GM19468 (cell line): ENCODE results near the gene ALDH1L1.

Experiments
- ATAC-seq: cut with Tn5 transposase; IDR thresholded peaks from one replicate; pipeline ENCODE4 v1.9.1; 2021; ENCODE audit warnings: mild to moderate bottlenecking, moderate library complexity, moderate number of reproducible peaks; ENCODE audit not compliant: unreplicated experiment; ENCODE audit errors: extremely low read depth

Gene ALDH1L1

DNA sequence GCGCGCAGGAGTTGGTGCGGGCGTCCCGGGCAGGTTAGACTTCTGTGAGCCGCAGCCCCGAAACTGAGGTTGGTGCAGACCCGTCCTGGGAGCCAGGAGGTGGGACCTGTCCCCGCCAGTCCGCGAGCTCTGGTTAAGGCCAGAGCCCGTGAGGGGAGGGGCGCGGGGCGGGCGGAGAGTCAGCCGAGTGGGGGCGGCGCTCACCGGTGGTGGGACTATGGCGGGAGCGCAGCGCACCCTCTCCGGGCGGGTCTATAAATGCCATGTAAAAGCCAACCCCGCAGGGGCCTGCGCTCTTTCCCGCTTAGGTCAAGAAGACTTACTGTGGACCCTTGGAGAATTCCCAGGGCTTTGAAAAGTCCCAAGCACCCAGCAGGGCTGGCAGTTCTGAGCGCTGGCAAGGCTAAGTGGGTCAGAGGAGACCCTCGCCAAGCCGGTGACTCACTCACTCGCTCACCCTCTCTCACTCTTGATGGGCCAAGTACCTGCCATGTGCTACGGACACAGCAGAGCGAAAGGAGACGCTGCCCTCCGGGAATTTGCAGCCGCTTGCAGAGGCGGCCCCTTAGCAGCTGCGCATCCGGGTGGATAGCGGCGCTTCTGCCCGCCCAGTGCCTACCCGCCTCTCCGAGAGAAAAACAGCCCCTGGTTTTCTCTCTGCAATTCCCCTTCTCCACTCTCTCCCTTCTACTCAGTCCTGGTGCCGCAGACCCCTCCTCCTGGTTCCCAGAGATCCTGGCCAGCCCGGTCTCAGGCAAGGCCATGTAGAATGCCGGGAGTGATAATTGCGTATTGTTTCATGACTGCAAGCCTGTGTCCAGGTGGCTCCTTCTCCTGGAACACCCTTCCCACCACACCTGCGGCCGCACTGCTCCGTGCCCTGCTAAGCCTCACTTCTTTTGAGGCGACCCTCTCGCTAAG is at the start of gene ALDH1L1:
Gene ALDH1L1, minus strand, starts transcription at position 110 of the 921 bp plus-strand sequence. CDS start 19,607 bp downstream, outside the sequence.
- no peak for ATAC-seq

DNA sequence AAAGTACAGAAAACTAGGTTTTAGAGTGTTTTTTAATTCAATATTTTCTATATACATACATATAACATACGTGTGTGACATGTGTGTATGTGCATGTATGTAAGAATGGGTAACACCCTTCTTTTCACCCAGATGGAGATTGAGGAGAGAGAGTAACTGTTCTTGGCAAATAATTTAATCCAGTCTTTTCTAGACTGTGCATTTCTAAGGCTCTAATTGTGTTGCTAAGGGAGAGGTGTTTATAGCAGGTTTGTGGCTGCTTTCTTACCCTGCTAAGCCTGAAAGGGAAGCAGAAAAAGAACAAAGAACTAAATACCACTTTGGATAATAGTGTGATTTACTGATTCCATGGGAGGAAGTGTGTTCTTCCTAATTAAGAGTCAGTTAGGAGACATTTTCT is 46.0 kb upstream of the ALDH1L1 start:
- no peak for ATAC-seq

DNA sequence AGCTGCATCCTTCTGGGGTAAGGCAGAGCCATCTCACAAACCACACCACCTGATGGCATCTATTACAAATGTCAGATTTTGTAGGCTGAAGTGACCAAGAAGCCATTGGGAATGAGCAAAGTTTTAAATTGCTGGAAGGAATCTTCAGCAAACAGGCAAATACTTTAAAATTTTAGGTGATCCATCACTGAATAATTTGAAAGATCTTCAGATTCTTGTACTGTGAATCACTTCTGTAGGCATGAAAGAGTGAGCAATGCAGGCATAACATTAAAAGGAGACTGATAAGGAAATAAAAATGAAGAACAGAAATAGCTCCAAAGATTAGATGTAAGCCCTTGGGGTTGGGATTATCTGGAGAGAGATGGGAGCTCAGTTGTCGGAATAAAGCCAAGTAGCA is 36.0 kb upstream of the ALDH1L1 start:
- no peak for ATAC-seq

DNA sequence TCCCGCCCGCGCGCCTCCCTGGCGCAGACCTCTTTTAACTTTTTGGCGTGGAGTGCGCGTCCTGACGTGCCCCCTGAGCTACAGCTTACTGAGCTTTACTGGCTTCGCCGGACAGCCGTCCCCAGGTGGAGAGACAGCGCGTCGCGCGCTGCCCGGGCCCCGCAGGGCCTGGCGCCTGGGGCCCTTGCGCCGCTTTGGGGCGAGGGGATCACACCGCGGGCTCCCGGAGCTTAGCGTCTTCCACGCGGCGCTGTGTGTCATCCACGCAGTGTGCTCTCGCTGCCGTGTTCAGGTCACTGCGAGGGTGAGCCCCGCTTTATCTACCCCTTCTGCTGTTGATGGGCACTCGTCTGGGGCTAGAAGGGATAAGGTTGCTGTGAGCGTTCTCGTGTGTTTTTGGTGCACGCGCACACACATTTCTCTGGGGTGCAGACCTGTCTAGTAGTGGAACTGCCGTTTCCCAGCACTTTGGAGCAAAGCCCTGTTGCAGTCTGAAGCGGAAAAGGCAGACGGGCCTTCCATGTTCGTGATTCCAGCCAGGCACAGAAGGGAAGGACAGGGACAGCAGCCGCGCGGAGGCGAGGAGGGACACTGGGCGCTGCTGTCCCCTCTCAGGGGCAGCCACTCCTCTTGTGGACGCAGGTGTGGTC is 33.1 kb upstream of the ALDH1L1 start:
- no peak for ATAC-seq

DNA sequence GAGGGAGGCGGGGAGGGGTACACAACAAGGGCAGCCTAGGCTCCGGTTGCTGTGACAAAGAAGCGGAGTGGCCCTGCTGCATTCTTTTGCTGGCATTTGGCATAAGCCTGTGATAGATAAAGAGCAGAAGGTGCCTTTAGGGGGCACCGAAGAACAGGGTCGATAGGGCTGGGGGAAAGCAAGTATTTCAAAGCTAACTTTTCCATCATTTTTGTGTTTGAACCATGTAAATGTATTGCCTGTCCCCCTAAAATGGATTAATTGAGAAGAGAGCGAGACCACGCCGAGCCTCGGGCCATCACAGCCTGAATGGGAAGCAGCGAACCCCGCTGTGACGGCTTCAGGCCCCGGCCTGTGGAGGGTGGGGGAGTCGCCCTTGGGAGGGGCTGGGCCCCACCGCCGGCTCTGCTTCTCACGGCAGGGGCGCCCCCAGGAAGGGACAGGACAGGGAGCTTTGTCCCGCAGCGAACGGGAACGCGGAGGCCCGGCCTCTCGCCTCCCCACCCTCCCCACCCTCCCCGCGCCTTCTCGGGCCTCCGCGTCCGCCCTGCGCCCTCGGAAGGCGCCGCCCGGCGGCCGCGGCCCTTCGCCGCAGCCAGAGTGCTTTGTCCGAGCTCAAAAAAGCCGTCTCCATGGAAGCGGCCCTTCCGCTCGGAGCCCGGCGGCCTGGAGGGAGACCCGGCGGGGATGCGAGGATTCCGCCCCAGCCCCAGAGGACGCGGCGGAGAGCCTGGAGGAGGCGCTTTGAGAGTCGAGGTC is 32.4 kb upstream of the ALDH1L1 start:
- ATAC-seq, result no peak

DNA sequence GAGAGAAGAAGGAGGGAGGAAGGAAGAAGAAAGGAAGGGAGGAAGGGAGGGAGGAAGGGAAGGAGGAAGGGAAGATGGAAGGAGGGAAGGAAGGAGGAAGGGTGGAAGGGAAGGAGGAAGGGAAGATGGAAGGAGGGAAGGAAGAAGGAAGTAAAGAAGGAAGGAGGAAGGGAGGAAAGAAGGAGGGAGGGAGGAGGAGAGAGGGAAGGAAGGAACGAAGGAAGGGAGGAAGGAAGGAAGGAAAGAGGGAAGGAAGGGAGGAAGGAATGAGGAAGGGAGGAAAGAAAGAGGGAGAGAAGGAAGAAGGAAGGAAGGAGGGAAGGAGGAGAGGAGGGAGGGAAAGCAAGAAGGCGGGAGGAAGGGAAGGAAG is 31.8 kb upstream of the ALDH1L1 start:
- ATAC-seq, result no peak

DNA sequence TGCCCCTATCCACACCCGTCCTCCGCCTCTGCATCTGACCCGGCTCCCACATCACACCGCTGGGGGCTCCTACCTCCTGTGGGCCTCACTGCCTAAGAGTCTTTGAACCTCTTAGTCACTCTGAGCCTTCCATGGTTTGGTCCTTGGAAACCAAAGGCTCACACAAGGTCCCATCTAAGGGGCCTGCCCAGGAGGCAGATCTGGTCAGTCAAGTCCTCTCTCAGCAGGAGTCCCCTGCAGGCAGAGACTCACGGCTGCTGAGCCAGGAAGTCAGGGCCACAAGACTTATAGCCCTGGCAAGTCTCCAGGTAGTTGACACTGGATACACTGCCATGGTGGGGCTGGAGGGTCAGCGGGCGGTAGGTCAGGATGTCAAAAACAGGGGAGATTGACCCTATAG is 31.2 kb upstream of the ALDH1L1 start:
- no peak for ATAC-seq

DNA sequence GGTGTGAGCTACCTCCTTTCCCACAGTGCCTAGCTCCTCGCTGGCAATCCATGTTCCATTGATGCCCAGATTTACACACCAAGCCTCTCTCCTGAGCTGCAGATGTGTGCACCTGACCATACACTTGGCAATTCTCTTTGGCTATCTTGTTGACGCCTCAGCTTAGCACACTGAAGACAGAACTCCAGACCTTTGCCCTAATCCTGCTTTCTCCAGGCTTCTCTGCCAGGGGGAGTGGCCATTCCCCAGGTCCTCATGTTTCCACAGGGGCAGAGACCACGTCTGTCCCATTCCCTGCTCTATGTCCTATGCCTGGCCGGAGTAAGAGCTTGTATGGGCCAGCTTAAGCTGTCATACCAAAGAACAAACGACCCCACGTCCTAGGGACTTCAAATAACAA is 30.2 kb upstream of the ALDH1L1 start:
- ATAC-seq, result no peak

DNA sequence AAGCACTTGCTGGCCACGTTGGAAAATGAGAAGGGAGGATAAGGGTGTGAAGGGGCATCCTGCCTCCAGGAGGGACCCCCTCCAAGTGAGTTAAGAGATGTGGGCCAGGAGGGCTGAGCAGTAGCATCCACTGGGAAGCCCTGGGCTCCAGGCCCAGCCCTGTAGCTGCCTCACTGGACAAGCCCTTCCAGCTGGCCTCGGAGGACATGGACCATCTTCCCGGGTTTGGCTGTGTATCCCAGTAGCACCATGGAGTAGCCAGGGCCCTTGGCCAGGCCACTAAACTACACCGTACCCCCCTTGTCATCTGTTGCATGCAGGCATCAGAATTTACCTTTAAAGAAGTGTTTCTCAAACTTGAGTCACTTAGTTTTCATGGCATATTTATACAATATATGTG is 29.4 kb upstream of the ALDH1L1 start:
- no peak for ATAC-seq

DNA sequence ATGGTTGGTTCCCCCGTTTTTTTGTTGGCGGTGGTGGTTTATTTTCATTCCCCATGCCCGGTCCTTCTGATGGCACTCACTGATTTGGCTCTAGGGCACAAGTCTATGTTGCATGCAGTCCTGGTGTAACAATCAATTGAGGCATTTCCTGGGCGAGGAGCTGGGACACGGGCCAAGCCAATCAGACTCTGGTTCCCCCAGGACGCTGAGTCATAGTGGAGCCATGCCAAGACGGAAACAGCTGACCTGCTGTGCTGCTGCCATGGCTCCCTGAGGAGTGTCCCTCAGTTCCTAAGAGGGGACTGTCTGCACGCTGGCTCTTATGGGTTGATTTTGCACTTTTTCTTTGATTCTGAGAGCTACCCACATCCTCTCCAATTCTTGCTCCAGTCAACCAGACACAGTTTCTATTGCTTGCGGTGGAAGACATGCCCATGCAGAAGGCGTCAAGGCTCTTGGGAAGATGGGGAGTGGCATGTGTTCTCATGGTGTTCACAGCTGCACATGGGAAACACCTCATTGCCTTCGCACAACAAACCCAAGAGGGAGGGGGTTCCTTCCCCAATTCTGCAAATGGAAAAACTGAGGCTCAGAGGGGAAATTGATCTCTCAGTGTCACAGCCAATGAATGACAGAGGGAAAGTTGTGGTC is 28.3 kb upstream of the ALDH1L1 start:
- ATAC-seq, result no peak

DNA sequence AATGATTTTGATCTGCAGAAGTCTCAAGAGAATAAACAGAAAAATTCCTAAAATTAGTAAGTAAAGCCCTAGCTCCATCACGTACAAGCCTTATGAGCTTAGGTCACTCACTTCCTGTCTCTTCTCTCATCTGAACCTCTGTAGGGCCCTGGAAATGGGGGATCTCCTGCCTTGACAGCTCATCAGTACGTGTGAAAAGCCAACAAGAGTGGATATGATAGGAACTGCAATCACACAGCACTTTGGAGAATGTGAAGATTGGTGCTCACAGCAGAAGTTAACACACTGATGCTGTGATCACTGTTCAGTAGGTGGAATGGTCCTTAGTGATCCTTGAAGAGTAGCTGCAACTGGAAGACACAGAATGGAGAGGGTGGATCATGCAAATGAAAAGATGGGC is 27.8 kb upstream of the ALDH1L1 start:
- no peak for ATAC-seq

DNA sequence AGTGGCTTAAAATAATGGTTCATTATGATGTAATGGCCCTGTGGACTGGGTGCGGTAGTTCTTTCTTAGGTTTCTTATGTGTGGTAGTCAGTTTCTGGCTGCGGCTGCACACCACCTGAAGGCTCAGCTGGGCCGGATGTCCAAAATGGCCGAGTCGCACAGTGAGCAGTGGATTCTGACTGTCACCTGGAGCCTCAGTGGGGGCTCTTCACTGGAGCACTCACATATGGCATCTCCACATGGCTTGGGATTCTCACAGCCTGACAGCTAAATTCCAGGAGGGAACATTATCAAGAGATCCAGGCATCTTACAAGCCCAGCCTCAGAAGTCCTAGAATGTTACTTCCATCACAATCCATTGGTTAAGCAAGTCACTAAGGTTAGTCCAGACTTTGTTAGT is 26.8 kb upstream of the ALDH1L1 start:
- ATAC-seq, result no peak

DNA sequence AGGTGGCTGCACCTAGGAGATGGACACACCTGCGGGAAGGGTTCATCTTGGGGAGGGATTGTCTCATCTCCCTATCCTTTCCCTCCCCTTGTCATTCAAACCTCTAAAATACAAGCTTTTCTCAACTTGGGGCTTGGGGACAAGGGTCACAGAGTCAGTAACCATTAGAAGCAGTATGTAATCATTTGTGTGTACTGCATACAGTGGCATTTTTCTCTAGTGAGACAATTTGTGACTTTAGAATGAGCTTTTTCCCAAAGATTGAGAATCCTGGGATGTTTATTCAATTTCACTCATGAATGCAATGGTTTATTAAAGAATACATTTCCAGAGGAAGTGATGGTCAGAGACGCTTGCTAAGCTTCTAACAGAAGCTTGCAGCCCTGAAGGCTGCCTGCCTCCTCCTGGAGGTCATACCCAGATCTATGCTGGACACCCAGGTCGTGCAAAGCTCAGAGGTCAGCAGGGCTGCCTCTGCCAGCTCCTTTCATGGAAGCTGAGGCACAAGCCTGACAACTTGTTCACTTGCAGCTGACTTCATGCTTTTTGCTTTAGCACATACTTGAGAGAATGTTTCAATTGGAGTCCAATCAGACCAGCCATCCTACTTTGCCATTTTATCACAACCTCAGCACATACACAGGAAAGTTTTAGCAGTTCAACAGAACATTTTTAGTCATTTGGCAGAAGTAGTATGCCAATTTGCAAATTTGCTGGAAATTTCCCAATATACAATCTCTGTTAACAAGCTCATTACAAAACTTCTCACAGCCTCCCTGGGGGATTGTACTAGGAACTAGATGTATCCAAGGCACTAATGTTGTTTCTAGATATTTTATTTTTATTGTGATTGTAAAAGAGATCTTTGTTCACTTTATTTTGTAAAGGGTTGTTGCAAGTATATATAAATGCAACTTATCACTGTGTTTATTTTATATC is 25.6 kb upstream of the ALDH1L1 start:
- ATAC-seq, result no peak

DNA sequence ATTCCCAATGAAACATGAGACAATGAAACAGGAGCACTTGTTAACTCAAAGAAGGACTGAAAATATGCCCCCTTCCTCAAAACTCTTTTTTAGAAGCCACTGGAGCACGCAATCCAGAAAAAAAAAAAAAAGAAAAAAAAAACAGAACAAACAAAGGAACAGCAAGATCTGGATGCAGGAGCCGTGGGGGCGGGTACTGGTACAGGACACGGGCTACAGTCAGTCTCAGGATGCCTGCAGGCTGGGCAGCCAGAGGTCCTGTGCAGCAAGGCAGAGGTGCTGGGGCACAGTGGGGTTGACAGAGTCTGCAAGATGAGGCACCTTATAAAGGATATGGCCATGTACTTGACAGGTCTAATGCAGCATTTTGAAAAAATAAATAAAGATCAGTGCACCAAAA is 22.3 kb upstream of the ALDH1L1 start:
- ATAC-seq, result no peak

DNA sequence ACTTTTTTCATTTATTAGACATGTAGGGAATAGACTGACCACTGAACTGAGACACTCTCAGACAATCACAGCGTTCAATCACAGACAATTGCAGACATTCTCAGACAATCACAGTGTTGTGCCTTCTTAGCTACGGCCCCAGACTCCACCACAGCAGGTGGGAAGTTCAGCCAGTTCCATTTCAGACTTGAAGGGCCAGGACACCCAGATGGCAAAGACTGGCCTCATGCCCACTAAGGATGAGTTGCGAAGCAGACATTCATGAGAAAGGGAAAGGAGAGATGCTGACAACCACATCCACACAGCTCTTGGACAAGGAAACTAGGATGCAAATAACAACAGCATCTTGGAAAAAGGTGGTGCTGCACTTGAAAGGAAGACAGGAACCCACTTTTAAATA is 21.9 kb upstream of the ALDH1L1 start:
- no peak for ATAC-seq

DNA sequence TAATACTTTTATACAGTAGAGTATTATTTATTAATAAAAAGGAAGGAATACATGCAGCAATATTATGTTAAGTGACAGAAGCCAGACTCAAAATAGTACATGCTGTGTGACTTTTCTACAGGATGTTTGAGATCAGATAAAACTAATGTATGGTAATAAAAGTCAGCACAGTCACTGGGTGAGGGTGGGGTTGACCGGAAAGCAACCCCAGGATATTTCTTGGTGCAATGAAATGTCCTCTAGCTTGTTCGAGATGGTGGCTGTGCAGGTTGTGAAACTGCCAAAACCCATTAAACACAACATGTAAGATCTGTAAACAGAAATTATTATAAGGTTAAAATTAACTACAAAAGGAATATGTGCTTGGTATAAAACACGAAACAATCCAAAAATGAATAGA is 20.8 kb upstream of the ALDH1L1 start:
- no peak for ATAC-seq

DNA sequence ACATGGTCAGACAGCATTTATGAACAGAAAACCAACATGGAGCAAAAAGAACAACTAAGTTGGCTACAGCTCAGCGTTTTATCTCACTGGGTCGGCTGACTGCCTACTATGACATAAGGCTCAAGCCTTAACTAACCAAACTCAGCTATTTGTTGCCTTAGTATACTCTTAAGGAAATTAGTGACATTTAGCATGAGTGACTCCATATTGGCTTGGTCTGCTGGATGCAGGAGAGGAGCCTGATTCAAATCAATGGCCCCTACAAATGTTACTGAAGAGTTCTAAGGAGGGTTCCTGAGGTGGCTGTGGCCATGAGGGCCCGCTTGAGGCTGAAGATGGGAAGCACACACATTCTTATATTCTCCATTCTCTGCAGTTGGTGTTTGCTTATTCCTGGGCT is 20.1 kb upstream of the ALDH1L1 start:
- ATAC-seq, result no peak

DNA sequence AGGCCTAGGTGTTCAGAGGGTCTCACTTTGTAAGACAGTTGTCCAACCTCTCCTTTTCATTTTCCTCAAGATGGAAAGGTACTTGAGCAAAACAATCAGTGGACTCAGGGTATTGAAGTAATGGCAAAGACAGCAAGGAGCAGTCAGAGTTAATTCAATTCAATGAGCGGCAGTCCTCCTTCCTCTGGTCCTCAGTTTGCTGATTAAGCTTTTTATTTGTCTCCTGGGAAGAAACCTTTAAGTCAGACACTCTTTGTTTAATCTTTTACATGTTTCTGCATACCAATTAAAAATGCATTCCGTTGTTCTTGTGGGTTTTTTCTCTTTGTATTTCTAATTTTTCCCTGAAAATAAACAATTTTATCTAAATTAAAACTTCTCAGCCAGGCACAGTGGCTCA is 18.9 kb upstream of the ALDH1L1 start:
- ATAC-seq, result no peak

DNA sequence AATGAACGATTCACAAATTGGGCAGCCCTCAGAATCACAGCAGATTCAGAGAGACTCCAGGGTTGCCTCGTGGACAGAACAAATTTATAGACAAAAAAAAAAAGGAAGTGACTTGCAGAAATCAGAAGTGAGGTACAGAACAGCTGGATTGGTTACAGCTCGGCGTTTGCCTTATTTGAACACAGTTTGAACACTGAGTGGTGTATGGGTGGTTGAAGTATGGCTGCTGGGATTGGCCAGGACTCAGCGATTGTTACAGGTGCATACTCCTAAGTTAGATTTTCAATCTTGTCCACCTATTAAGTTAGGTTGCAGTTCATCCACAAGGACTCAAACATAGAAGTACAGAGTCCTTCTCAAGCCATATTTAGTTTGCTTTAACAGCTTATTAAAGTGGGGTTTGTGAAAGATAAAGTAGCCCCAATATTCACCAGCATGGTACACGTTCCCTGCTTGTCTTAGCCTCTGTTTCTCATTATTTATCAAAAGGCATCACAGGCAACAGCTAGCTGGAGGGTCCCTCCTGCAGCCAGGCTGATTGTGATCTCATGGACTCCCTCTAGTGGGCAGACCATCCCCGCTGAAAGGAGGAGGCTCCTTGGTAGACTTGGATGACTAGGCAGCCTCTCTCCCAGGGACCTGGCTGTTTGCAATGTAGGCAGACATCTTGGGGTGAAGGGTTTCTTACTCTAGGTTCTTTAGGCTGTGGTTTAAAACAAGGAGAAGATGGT is 17.6 kb upstream of the ALDH1L1 start:
- ATAC-seq, result no peak
